Measurements from ENCODE around the gene RACGAP1.

- TF ChIP-seq POLR2A (IDR thresholded peaks at IDR 0.05) (no peak), CTCF (IDR thresholded peaks at IDR 0.05) (no peak)
Measured at GRCh38 chr12:49983892-49984291, 41.4 kb downstream of the RACGAP1 start.
